HEK293 (cell line): Measurements from ENCODE around the gene CPNE5.

Experiments used
- CTCF ChIA-PET: fragments of 350-600 bp; formaldehyde crosslinking; extraction: SDS; loops from one replicate; lab custom pipeline; 2021; ENCODE audit warnings: antibody characterized with exemption; lab: Yijun Ruan, JAX
- POLR2A ChIA-PET: fragments of 300-600 bp; formaldehyde crosslinking; extraction: SDS; loops from one replicate; lab custom pipeline; 2020; ENCODE audit warnings: antibody characterized with exemption, inconsistent platforms; lab: Yijun Ruan, JAX
- H3K27ac ChIP-seq: fragments of 200-500 bp; sonication (Bioruptor generic); 2 replicates; pipeline ENCODE4 v1.5.1; 2014; ENCODE audit warnings: low read depth, low read length, control low read depth, inconsistent platforms; ENCODE audit errors: extremely low read depth
- H3K36me3 ChIP-seq, 2 experiments: fragments of 200-500 bp in 1 of 2; sonication (Bioruptor generic) in 1 of 2; 1 replicate in 1 of 2; 2 replicates in 1 of 2; pipeline ENCODE4 v1.5.1; 2014 to 2017; ENCODE audit warnings: inconsistent platforms in 2 of 2, low read length in 2 of 2; ENCODE audit not compliant: control insufficient read depth in 2 of 2, insufficient read depth in 1 of 2
- H3K4me1 ChIP-seq: fragments of 200-500 bp; sonication (Bioruptor generic); 2 replicates; pipeline ENCODE4 v1.5.1; 2014; ENCODE audit warnings: mild to moderate bottlenecking, low read length, inconsistent platforms; ENCODE audit not compliant: control insufficient read depth, insufficient read depth
- H3K4me3 ChIP-seq: 2 replicates; pipeline ENCODE4 v1.5.1; 2011; ENCODE audit warnings: low read depth, mild to moderate bottlenecking, control low read depth, low read length, moderate library complexity
- H3K9me3 ChIP-seq: fragments of 200-500 bp; sonication (Bioruptor generic); 2 replicates; pipeline ENCODE4 v1.5.1; 2014; ENCODE audit warnings: low read depth, low read length, inconsistent platforms; ENCODE audit not compliant: control insufficient read depth, insufficient read depth
- CTCF ChIP-seq: fragments of 450-650 bp; formaldehyde crosslinking; IDR thresholded peaks from 2 replicates; pipeline ENCODE4 v1.5.1; 2016; ENCODE audit warnings: missing biosample characterization, missing genetic modification characterization
- GLI4 ChIP-seq: fragments of 450-650 bp; formaldehyde crosslinking; IDR thresholded peaks from 2 replicates; pipeline ENCODE4 v1.5.1; 2016; ENCODE audit warnings: missing biosample characterization, missing genetic modification characterization
- KLF17 ChIP-seq: fragments of 450-650 bp; formaldehyde crosslinking; IDR thresholded peaks from 2 replicates; pipeline ENCODE4 v1.5.1; 2016; ENCODE audit warnings: missing biosample characterization, missing genetic modification characterization
- PATZ1 ChIP-seq: fragments of 450-650 bp; formaldehyde crosslinking; IDR thresholded peaks from 2 replicates; pipeline ENCODE4 v1.5.1; 2016; ENCODE audit warnings: missing biosample characterization, missing genetic modification characterization
- PRDM4 ChIP-seq: fragments of 450-650 bp; formaldehyde crosslinking; IDR thresholded peaks from 2 replicates; pipeline ENCODE4 v1.5.1; 2017; ENCODE audit warnings: missing biosample characterization, missing genetic modification characterization
- SP7 ChIP-seq: fragments of 450-650 bp; formaldehyde crosslinking; IDR thresholded peaks from 2 replicates; pipeline ENCODE4 v1.5.1; 2016; ENCODE audit warnings: missing biosample characterization, missing genetic modification characterization
- ZBTB1 ChIP-seq: fragments of 450-650 bp; formaldehyde crosslinking; IDR thresholded peaks from 2 replicates; pipeline ENCODE4 v1.5.1; 2016; ENCODE audit warnings: missing biosample characterization, missing genetic modification characterization
- ZFP69B ChIP-seq: fragments of 450-650 bp; formaldehyde crosslinking; IDR thresholded peaks from 2 replicates; pipeline ENCODE4 v1.5.1; 2016; ENCODE audit warnings: missing biosample characterization, missing genetic modification characterization
- ZNF157 ChIP-seq: fragments of 450-650 bp; formaldehyde crosslinking; IDR thresholded peaks from 2 replicates; pipeline ENCODE4 v1.5.1; 2016; ENCODE audit warnings: missing biosample characterization, missing genetic modification characterization
- ZNF239 ChIP-seq: fragments of 450-650 bp; formaldehyde crosslinking; IDR thresholded peaks from 2 replicates; pipeline ENCODE4 v1.5.1; 2016; ENCODE audit warnings: missing biosample characterization, missing genetic modification characterization
- ZNF350 ChIP-seq: fragments of 450-650 bp; formaldehyde crosslinking; IDR thresholded peaks from 2 replicates; pipeline ENCODE4 v1.5.0; 2017; ENCODE audit warnings: missing biosample characterization, mild to moderate bottlenecking, missing genetic modification characterization
- ZNF558 ChIP-seq: fragments of 450-650 bp; formaldehyde crosslinking; IDR thresholded peaks from 2 replicates; pipeline ENCODE4 v1.5.1; 2016; ENCODE audit warnings: missing biosample characterization, missing genetic modification characterization
- ZNF623 ChIP-seq: fragments of 450-650 bp; formaldehyde crosslinking; IDR thresholded peaks from 2 replicates; pipeline ENCODE4 v1.5.1; 2016; ENCODE audit warnings: missing biosample characterization, missing genetic modification characterization
- ZNF626 ChIP-seq: fragments of 450-650 bp; sonication (Bioruptor Pico); formaldehyde crosslinking; IDR thresholded peaks from 2 replicates; pipeline ENCODE4 v1.5.1; 2018; ENCODE audit warnings: missing biosample characterization, missing genetic modification characterization, inconsistent platforms
- ZNF664 ChIP-seq: fragments of 450-650 bp; formaldehyde crosslinking; IDR thresholded peaks from 2 replicates; pipeline ENCODE4 v1.5.1; 2016; ENCODE audit warnings: missing biosample characterization, missing genetic modification characterization
- ZSCAN23 ChIP-seq: fragments of 450-650 bp; formaldehyde crosslinking; IDR thresholded peaks from 2 replicates; pipeline ENCODE4 v1.5.1; 2016; ENCODE audit warnings: missing biosample characterization, missing genetic modification characterization
- TF ChIP-seq, protein P1 (sequence below): fragments of 450-650 bp; formaldehyde crosslinking; IDR thresholded peaks from 2 replicates; pipeline ENCODE4 v1.5.1; 2017; ENCODE audit warnings: missing biosample characterization, missing genetic modification characterization
- TF ChIP-seq, protein P2 (sequence below): fragments of 450-650 bp; formaldehyde crosslinking; IDR thresholded peaks from 2 replicates; pipeline ENCODE4 v1.5.1; 2016; ENCODE audit warnings: missing biosample characterization, missing genetic modification characterization, low read depth
- TF ChIP-seq, protein P3 (sequence below): fragments of 450-650 bp; IDR thresholded peaks from 2 replicates; pipeline ENCODE4 v1.5.1; 2018; ENCODE audit warnings: missing biosample characterization, mild to moderate bottlenecking, missing genetic modification characterization
- TF ChIP-seq, protein P4 (sequence below): IDR thresholded peaks from 2 replicates; pipeline ENCODE4 v1.6.1; 2011; ENCODE audit warnings: mild to moderate bottlenecking, low read depth, low read length, borderline replicate concordance

Gene CPNE5

DNA sequence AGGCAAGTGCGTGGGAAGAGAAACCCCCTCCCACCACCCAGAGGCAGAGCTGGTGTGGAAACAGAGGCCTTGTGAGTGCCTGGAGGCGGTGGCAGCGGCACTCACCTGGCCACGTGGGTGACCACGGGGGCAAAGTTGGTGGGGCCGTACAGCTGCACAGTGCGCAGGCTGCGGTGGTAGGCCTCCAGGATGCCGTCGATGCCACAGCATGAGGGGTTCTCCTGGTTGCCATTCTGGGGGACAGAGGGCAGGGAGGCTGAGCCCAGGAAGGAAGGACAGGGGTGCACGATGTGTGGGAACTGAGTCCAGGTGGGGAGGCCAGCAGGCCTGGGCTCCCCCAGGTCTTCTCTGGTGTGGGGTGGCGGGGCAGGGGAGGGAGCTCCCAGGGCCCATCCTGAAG is 94.0 kb downstream of the CPNE5 start:
- ChIA-PET CTCF (interaction anchor here (0.5 to 2.9 kb wide), 3 partner anchors 13 to 581 kb away, joined by 3 to 25 read pairs (median 5); no protein-coding TSS in a partner anchor), POLR2A (no interaction called here)
- H3K9me3 ChIP-seq = no peaks in the 10 kb centered on the region
- no peak for TF ChIP-seq ZNF558 (tag by site-specific recombination)
- TF ChIP-seq ZBTB1 (tag by site-specific recombination) = no peak
- TF ChIP-seq PATZ1 (tag by site-specific recombination) = no peak
- TF ChIP-seq ZNF623 (tag by site-specific recombination) = no peak
- no peak overlapping the region for H3K27ac ChIP-seq
- H3K36me3 ChIP-seq = no peaks in the 10 kb centered on the region
- no peak overlapping the region for H3K4me3 ChIP-seq
- H3K4me1 ChIP-seq = no peaks in the 10 kb centered on the region

DNA sequence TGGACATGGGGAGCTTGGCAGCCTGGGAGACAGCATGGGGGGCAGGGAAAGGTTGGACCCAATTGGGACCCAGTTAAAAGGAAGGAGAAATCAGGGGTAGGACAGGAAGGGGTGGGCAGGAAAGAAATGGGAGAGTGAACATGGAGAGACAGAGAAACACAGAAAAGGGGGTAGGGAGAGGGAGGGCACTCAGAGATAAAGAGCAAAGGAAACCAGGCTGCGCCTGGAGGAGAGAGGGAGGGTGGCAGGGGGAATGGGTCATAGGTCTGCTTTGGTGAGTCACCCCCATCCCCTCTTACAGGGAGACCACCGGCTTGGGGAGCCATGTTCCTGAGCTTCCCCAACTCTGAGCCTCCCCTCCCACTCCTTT is 95.0 kb downstream of the CPNE5 start:
- Histone ChIP-seq H3K4me1 (no peaks in the 10 kb centered on the region), H3K4me3 (no peak overlapping the region), H3K36me3 (no peaks in the 10 kb centered on the region), H3K27ac (no peak overlapping the region), H3K9me3 (no peaks in the 10 kb centered on the region)
- ChIA-PET CTCF (interaction anchor here (0.5 to 2.9 kb wide), 2 partner anchors 14 to 64 kb away, joined by 3 to 25 read pairs; no protein-coding TSS in a partner anchor), POLR2A (no interaction called here)
- TF ChIP-seq ZNF239 (tag by site-specific recombination) (no peak), KLF17 (tag by site-specific recombination) (0 out of 2 replicates have a peak, but pooled peaks have one; percentile 61), ZNF350 (tag by site-specific recombination) (no peak), SP7 (tag by site-specific recombination) (no peak), ZSCAN23 (no peak), PRDM4 (tag by site-specific recombination) (no peak), ZNF157 (no peak), ZFP69B (no peak), ZNF626 (tag by site-specific recombination) (no peak), ZNF664 (tag by site-specific recombination) (no peak), GLI4 (tag by site-specific recombination) (no peak), CTCF (tag by site-specific recombination) (no peak)
- TF ChIP-seq, protein P1, sequence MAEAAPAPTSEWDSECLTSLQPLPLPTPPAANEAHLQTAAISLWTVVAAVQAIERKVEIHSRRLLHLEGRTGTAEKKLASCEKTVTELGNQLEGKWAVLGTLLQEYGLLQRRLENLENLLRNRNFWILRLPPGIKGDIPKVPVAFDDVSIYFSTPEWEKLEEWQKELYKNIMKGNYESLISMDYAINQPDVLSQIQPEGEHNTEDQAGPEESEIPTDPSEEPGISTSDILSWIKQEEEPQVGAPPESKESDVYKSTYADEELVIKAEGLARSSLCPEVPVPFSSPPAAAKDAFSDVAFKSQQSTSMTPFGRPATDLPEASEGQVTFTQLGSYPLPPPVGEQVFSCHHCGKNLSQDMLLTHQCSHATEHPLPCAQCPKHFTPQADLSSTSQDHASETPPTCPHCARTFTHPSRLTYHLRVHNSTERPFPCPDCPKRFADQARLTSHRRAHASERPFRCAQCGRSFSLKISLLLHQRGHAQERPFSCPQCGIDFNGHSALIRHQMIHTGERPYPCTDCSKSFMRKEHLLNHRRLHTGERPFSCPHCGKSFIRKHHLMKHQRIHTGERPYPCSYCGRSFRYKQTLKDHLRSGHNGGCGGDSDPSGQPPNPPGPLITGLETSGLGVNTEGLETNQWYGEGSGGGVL (tag by site-specific recombination) = peak; percentile 24; the same call in 1 of the 2 replicates
- TF ChIP-seq, protein P2, sequence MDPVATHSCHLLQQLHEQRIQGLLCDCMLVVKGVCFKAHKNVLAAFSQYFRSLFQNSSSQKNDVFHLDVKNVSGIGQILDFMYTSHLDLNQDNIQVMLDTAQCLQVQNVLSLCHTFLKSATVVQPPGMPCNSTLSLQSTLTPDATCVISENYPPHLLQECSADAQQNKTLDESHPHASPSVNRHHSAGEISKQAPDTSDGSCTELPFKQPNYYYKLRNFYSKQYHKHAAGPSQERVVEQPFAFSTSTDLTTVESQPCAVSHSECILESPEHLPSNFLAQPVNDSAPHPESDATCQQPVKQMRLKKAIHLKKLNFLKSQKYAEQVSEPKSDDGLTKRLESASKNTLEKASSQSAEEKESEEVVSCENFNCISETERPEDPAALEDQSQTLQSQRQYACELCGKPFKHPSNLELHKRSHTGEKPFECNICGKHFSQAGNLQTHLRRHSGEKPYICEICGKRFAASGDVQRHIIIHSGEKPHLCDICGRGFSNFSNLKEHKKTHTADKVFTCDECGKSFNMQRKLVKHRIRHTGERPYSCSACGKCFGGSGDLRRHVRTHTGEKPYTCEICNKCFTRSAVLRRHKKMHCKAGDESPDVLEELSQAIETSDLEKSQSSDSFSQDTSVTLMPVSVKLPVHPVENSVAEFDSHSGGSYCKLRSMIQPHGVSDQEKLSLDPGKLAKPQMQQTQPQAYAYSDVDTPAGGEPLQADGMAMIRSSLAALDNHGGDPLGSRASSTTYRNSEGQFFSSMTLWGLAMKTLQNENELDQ (tag by site-specific recombination) = no peak
- TF ChIP-seq, protein P3, sequence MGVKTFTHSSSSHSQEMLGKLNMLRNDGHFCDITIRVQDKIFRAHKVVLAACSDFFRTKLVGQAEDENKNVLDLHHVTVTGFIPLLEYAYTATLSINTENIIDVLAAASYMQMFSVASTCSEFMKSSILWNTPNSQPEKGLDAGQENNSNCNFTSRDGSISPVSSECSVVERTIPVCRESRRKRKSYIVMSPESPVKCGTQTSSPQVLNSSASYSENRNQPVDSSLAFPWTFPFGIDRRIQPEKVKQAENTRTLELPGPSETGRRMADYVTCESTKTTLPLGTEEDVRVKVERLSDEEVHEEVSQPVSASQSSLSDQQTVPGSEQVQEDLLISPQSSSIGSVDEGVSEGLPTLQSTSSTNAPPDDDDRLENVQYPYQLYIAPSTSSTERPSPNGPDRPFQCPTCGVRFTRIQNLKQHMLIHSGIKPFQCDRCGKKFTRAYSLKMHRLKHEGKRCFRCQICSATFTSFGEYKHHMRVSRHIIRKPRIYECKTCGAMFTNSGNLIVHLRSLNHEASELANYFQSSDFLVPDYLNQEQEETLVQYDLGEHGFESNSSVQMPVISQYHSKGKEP = no peak
- TF ChIP-seq, protein P4, sequence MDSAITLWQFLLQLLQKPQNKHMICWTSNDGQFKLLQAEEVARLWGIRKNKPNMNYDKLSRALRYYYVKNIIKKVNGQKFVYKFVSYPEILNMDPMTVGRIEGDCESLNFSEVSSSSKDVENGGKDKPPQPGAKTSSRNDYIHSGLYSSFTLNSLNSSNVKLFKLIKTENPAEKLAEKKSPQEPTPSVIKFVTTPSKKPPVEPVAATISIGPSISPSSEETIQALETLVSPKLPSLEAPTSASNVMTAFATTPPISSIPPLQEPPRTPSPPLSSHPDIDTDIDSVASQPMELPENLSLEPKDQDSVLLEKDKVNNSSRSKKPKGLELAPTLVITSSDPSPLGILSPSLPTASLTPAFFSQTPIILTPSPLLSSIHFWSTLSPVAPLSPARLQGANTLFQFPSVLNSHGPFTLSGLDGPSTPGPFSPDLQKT = no peak
